Activated CD4-positive, alpha-beta T cell treated with anti-CD3 and anti-CD28 coated beads, Interleukin-2, amount 50 U/mL, for 16 hours (primary cell): ENCODE results near the gene CLEC18A.
"Not testable (repeated sequence)": the region's sequence is repeated elsewhere in the genome, so short reads cannot be mapped to it uniquely, and the experiment has no call there.

Source experiments
- DNase-seq: peaks from one replicate; pipeline ENCODE4 v3.0.0-alpha.2; 2020

CLEC18A gene

DNA sequence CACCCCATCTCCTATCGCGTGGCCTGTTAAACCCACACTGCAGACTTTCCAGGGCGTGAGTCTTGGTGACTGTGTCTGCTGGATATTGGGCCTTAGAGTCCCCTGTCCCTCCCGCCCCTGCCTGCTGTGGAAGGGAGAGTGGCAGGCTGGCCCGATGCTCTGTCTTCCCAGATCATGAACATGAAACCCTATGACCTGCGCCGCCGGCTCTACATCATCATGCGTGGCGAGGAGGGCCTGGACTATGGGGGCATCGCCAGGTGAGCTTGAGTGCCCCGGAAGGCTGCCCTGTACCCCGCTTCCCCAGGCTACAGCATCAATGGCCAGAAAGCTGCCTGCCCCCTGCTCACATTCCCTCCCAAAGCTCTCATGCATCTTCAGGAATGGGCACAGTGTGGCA is 19.5 kb upstream of the CLEC18A start:
- DNase-seq, result no peak

DNA sequence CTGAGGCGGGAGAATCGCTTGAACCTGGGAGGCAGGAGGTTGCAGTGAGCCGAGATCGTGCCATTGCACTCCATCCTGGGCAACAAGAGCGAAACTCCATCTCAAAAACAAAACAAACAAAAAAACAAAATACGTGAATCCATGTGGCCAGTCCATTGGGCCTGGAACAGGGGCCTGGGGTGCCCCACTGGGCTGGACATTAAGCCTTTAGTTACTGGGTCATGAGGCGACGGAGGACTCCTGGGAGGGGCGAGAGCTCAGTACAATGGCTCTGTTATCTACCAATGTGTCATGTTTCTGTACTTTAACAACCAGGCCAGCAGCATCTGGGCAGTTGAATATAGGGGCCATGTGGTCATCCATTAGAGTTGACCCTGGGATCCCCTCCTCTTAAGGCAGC is 18.9 kb upstream of the CLEC18A start:
- no peak for DNase-seq

DNA sequence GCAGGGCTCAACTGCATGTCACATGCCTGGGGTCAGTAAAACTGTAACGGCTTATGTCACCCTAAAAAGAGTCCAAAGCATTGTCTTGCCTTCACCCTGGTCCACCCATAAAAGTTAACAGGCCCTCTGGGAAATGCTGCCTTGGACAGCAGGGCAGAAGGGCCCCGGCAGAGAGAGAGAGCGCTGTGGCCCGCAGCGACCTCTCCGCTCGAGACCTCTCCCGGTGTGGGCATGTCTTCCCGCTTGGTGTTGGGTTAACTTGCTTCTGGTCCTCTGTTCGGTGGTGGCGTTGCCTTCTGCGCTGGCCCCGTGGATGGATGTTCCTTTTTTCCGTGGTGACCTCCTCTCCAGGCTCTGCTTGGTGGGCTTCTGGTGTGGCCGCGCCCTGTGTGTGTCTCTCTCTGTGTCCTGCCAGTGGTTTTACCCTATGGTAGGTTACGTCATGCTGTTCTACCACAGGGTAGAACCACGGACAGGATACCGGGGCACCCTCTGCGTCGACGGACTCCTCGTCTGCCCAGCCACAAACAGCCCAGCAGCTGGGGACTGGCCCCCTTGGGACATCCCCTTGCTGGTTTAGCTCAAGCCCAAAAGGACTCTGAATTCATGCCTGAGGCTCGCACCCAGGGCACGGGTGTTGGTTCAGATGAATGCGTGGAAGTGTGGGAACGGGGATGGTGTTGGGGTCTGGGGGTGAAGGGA is 18.3 kb upstream of the CLEC18A start:
- no peak for DNase-seq

DNA sequence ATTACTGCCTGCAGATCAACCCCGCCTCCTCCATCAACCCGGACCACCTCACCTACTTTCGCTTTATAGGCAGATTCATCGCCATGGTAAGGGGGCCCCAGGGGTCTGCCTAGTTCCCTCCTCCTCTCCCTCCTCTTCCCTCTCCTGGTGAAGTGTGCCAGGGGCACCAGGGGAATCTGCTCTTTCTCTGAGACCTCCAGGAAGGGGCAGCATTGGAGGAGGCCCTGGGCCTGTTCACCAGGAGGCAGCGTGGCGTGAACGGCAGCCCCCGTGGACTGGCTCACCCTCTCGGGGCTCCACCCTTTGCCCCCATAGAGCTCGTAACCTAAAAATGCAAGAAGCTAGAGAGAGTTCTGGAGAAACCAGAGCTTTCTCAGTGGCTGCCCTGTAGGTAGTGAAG is 17.1 kb upstream of the CLEC18A start:
- DNase-seq, result no peak

DNA sequence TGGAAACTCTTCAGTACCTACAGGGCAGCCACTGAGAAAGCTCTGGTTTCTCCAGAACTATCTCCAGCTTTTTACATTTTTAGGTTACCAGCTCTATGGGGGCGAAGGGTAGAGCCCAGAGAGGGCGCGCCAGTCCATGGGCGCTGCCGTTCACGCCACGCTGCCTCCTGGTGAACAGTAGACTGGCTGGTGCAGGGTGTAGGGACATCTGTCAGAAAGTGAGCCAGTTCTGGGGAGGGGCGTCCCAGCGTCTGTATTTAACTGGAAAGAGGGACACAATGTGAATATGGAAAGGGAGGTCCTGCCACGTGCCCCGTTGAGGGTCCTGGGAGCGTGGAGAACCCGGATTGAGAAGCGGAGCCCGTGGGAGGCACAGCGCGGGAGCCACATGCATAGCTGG is 16.4 kb upstream of the CLEC18A start:
- no peak for DNase-seq

DNA sequence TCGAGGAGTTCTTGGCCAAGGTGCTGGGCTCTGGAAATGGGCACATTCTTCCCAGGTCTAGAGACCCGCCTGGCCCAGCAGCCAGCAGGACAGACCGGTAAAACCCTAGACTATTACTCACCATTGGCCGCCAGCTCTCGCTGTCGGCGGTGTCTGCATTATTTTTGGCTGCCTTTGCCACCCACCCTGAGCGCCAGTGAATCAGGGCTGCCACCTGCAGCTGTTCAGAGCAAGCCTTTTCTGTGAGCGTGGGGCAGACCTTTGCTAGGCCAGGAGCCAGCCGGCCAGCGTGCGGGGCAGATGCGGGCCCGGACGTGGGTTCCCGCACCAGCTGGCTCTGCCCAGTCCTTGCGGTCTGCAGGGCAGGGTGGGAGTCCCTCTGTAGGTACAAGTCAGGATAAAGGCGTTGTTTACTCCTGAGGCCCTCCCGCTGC is 15.8 kb upstream of the CLEC18A start:
- no peak for DNase-seq

DNA sequence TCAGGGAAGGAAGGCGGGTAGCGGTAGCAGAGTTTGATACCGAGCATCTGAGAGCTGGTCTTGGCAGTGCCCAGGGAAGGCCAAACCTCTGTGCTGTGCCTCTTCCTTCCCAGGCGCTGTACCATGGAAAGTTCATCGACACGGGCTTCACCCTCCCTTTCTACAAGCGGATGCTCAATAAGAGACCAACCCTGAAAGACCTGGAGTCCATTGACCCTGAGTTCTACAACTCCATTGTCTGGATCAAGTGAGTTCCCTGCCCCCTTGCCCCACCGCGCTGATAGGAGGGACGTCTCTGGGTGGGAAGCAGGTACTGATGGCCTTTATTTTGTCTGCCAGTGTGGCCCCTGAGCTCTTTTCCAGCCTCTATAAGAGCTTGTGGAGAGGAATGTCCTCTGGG is 15.4 kb upstream of the CLEC18A start:
- no peak for DNase-seq

DNA sequence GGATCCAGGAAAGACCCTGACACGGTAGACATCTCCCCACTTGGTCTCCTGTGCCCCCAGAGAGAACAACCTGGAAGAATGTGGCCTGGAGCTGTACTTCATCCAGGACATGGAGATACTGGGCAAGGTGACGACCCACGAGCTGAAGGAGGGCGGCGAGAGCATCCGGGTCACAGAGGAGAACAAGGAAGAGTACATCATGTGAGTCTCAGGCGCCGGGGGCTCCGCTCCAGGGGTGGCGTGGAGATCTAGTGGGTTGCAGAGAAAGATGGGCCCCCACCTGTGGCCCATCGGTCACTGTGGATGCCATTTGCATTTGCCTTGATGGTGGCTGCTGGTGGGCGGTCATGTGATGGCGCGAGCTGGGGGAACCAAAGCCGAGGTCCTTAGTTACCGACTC is 14.9 kb upstream of the CLEC18A start:
- DNase-seq, result no peak

DNA sequence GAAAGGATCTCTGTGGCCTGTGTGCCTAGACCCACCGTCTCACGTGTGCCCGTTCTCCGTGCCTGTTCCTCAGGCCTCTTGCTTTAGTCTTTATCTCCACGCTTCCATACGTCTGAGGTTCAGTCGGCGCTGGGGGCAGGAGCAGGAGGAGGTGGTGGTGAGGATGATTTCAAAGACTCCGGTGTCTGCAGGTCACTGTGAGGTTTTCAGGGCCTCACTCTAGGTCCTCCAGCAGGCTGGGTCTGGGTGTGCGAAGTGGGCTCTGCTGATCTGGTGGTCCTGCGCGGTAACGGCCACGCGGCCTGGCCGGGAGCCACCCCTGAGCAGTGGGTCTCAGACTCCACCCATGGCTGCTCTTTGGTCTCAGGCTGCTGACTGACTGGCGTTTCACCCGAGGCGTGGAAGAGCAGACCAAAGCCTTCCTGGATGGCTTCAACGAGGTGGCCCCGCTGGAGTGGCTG is 14.4 kb upstream of the CLEC18A start:
- no peak for DNase-seq

DNA sequence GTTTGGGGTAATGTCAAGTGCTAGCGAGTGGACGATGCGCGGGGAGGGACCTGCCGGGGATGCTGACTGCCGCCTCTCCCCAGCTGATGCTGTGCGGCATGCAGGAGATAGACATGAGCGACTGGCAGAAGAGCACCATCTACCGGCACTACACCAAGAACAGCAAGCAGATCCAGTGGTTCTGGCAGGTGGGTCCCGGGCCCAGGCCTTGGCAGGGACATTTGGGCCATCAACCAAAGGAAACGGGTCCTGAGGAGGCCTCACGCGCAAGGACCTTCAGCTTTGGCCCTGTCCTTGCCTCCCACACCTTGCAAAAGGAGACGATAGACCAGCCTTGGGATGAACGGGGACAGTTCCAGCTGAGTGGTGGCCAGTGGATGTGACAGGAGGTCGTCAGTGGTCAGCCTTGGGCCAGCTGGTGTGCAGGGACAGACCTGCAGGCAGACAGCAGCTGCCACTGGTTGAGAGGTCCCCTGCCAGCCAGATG is 13.6 kb upstream of the CLEC18A start:
- no peak for DNase-seq

DNA sequence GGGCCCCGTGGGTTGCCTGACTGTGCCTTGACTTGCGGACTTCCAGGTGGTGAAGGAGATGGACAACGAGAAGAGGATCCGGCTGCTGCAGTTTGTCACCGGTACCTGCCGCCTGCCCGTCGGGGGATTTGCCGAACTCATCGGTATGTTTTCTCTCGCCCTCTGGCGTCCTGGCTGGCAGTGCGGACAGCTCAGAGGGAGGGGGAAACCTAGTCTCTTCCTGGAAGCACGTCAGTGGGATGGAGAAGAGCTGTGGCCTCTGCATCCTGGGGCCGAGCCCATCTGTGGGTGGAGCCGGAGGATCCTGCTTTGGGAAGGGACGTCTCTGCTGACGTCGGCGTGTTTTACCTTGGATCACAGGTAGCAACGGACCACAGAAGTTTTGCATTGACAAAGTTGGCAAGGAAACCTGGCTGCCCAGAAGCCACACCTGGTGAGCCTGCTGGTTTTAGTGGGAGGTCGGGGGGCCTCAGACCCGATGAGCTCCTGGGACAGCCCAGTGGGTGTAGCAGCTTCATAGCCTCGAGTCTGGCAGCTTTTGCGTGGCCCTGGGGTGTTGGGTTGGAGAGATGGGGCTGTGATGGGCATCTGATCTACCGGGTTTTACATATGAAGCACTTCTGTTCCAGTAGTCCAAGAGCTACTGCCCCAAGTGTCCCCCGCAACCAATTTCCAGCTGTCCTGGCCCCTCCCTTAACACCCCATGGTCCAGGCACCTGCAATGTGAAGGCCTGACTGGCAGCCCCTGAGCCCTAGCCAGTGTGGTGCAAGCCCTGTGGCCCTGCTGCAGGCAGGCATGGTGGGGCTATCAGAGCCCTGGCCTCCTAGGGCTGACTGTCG is 11.9 kb upstream of the CLEC18A start:
- DNase-seq, result no peak

DNA sequence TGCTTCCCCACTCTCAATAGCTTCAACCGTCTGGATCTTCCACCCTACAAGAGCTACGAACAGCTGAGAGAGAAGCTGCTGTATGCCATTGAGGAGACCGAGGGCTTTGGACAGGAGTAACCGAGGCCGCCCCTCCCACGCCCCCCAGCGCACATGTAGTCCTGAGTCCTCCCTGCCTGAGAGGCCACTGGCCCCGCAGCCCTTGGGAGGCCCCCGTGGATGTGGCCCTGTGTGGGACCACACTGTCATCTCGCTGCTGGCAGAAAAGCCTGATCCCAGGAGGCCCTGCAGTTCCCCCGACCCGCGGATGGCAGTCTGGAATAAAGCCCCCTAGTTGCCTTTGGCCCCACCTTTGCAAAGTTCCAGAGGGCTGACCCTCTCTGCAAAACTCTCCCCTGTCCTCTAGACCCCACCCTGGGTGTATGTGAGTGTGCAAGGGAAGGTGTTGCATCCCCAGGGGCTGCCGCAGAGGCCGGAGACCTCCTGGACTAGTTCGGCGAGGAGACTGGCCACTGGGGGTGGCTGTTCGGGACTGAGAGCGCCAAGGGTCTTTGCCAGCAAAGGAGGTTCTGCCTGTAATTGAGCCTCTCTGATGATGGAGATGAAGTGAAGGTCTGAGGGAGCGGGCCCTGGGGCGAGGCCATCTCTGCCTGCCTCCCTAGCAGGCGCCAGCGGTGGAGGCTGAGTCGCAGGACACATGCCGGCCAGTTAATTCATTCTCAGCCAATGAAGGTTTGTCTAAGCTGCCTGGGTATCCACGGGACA is 11.1 kb upstream of the CLEC18A start:
- no peak for DNase-seq

DNA sequence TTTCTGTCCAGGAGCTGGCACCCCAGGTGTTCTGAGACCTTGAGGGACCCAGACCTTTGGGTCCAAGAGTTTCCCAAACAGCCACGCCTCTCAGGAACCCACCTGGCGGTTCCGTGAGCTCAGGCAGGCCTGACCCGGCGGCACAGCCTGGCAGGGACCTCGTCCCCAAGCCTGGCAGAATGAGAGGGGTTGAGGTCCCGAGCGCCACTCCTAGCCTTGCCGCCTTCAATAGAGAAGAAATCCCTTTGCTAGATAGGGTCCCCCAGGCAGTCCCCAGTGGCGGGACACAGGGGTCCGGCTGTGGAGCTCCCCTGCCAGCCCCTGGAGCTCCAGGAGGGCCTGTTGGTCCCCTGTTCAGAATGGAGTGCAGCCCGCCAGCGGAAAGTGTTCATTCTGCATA is 10.5 kb upstream of the CLEC18A start:
- no peak for DNase-seq

DNA sequence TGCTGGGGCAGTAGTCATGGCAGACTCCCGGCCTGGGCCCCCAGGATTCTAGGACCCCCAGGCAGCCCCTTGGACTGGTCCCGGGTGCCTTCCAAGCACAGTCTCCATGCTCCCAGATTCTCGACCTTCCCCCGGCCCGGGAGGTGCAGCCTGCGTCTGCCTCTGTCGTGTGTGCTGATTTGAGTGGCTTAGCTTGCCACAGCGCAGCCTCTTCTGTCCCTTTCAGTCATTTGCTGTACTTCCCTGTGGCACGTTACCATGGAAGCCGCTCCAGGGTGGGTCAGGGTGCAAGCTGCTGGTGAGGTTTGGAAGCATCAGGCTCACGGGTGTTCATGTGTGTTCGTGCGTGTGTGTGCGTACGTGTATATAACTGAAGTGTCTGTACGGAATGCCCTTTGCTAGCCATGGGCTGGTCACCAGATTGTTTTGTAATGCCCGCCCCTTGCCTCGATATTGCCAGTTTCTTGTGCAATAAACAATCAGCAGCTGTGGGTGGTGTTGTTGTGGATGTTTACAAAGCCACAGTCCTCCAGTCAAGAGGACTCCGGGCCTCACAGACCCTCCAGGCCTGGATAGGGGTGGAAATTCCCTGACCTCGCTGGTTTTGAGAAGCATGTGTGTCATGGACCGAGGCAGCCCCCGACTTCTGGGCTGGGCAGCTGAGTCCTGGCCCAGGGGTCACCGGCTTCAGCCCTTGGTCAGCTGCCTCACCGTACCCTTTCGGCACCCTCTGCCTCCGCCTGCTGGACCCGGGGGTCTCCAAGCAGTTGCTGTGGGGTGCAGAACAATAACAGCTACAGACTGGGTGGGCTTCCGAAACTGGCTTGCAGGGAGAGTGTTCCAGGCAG is 9.7 kb upstream of the CLEC18A start:
- DNase-seq, result no peak

DNA sequence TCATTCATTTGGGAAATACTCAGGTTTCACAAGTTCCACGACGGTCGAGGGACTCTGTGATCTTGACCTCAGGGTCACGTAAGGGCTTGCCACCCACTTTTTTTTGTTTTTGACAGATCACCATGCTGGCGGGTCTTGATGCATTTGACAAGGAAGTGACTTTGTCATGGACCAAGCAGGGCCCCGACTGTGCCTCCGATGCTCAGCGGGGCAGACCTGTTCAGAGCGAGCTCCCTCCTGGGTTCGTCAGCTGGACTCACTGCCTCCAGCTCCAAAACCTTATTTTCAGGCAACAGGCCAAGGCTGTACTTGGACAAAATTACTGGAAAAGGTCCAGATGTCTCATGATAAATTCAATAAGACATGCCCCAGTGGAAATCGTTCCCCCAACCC is 9.0 kb upstream of the CLEC18A start:
- no peak for DNase-seq

DNA sequence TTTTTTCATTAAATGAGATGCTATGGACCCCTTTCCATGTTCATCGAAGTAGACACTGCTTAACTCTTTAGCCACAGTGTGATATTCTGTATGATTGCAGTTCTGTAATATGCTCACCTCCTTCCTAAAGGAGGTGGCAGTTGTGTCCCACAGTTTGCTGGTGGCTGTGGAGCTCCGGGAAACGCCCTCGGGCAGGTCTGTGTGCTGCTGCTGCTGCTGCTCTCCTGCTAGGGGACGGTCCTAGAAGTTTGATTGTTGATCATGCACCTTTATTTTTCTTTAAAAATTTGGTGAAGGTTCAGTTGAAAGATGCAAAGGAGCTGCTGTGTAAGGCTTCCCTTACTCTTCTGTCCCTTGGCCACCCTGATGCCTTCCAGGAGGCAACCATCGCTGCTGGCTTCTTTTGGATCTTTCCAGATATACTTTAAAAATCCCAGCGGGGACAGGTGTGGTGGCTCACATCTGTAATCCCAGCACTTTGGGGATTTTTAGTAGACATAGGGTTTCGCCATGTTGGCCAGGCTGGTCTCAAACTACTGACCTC is 8.4 kb upstream of the CLEC18A start:
- no peak for DNase-seq

DNA sequence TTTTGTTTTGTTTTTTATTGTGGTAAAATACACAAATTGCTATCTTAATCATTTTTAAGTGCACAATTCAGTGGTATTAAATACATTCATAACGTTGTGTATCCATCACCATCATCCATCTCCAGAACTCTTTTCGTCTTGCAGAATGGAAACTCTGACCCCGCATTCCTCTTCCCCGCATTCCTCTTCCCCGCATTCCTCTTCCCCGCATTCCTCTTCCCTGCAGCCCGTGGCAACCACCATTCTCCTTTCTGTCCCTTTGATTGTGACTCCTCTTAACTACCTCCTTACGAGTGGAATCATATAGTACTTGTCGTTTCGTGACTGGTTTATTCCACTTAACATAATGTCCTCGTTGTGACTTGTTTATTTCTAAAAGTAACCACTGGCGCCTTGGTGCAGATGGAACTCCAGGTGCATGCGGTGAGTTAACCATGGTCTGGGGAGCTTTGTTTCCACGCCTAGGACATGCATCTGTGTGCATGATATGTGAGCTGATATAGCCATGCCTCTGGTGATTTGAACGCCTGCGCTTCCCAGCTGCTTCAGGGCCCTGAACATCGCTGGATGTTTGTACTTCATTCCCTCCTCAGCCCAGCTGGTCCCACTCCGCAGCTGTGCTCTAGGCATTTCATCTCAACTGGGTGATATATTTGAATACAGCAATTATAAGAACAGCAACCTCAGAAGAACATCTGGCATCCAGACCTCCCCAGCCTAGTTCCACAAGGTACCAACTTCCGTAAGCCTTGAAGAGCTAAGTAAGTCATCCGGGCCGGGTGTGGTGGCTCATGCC is 7.7 kb upstream of the CLEC18A start:
- DNase-seq, result not testable (repeated sequence)

DNA sequence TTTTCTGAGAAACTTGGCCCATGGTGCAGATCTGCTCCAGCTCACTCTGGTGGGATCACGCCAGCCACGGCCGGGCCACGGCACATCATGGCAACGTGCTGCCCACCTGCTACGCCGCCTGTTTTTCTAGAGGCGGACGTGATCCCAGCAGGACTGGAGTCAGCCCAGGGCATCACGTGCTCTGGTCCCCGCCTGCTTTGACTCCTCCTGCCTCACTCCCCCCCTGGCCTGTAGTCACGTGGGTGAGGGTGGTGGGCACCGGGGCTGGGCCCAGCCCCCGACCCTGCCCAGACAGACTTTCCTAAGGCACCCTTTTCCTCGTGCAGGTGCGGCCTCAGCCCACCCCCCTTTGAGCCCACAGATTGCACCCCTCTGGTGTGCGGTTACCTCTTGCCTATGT is 723 bp upstream of the CLEC18A start:
- DNase-seq, result not testable (repeated sequence)

DNA sequence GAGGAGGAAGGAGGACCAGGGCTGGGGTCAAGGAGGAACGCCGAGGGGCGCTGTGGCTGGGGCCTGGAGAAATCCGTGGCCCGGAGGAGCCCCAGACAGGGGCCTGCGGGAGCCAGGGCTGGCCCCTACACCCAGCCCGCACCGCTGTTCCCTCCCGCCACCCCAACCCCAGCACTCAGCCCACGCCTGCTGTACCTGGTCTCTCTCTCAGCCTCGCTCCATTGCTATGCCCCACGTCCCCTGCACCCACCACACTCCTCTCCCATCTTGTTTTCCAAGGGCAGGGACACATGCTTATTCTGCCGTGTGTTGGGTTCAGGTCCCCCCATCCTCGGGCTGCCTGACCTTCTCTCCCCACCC is 518 bp downstream of the CLEC18A start:
- DNase-seq, result not testable (repeated sequence)

DNA sequence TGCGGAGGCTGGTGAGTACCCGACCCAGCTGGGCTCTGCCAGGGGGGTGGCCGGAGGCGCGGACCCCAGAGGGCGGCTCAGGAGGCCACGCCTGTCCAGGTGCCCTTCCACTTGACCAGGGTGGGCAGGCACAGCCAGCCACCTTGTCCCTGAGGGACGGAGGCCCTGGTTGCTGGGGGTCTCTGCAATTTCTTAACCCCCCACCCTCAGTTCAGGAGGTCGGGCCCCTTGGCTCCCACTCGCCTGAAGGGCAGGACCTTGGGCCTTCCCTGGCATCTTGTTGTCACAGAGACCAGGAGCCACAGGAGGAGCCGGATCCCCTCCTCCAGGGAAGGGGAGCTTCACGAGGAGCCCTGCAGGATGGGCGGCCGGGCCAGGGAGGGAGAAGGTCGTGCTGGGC is 982 bp downstream of the CLEC18A start:
- not testable (repeated sequence) for DNase-seq
